Calu3 (cell line): ENCODE results near the gene ECT2. TPM values are rescaled to one million over a fixed set of nuclear protein-coding genes. Genes with fewer than 3 reads are reported as not detected.

Source experiments
- BruUV-seq: library from RNA; stranded (reverse); fragments of 400-500 nt; replicated peaks from 2 replicates; lab custom pipeline; 2021; lab: Mats Ljungman, UMichigan
- CTCF ChIA-PET: fragments of 300-600 bp; sonication (Branson Sonifier 250); formaldehyde crosslinking; loops from one replicate; lab custom pipeline; 2022; ENCODE audit warnings: antibody characterized with exemption; lab: Charles Lee
- DNase-seq: peaks from one replicate; pipeline ENCODE4 v3.0.0; 2022
- H3K27ac Mint-ChIP-seq: one replicate; pipeline ENCODE4 v1.8.0; 2022; ENCODE audit warnings: mixed read lengths; ENCODE audit not compliant: unreplicated experiment
- H3K27me3 Mint-ChIP-seq: one replicate; pipeline ENCODE4 v1.8.0; 2022; ENCODE audit warnings: mixed read lengths; ENCODE audit not compliant: unreplicated experiment
- H3K36me3 Mint-ChIP-seq: one replicate; pipeline ENCODE4 v1.8.0; 2022; ENCODE audit warnings: mild to moderate bottlenecking, moderate library complexity, mixed read lengths; ENCODE audit not compliant: insufficient read depth, unreplicated experiment
- H3K4me1 Mint-ChIP-seq: one replicate; pipeline ENCODE4 v1.8.0; 2022; ENCODE audit warnings: mild to moderate bottlenecking, low read depth, mixed read lengths; ENCODE audit not compliant: unreplicated experiment
- H3K4me3 Mint-ChIP-seq: one replicate; pipeline ENCODE4 v1.8.0; 2022; ENCODE audit warnings: mild to moderate bottlenecking, low read depth, moderate library complexity, mixed read lengths; ENCODE audit not compliant: unreplicated experiment
- H3K9me3 Mint-ChIP-seq: one replicate; pipeline ENCODE4 v1.8.0; 2022; ENCODE audit warnings: low read depth, mixed read lengths; ENCODE audit not compliant: unreplicated experiment
- CTCF ChIP-seq: fragments of 200-600 bp; IDR thresholded peaks from one replicate; pipeline ENCODE4 v1.8.0; 2022; ENCODE audit warnings: antibody characterized with exemption; ENCODE audit not compliant: unreplicated experiment
- intact Hi-C: fragments of 100-400 bp; cut with micrococcal nuclease; formaldehyde crosslinking; loops from one replicate; pipeline ENCODE4 v1.10.0; 2022; ENCODE audit not compliant: unreplicated experiment
- total RNA-seq: library from RNA; stranded (reverse); gene quantifications from 2 replicates; pipeline ENCODE4 v1.2.3, GENCODE V29; 2022

The ECT2 gene
- total RNA-seq, 1 experiment from 2014 or later = 201 TPM

DNA sequence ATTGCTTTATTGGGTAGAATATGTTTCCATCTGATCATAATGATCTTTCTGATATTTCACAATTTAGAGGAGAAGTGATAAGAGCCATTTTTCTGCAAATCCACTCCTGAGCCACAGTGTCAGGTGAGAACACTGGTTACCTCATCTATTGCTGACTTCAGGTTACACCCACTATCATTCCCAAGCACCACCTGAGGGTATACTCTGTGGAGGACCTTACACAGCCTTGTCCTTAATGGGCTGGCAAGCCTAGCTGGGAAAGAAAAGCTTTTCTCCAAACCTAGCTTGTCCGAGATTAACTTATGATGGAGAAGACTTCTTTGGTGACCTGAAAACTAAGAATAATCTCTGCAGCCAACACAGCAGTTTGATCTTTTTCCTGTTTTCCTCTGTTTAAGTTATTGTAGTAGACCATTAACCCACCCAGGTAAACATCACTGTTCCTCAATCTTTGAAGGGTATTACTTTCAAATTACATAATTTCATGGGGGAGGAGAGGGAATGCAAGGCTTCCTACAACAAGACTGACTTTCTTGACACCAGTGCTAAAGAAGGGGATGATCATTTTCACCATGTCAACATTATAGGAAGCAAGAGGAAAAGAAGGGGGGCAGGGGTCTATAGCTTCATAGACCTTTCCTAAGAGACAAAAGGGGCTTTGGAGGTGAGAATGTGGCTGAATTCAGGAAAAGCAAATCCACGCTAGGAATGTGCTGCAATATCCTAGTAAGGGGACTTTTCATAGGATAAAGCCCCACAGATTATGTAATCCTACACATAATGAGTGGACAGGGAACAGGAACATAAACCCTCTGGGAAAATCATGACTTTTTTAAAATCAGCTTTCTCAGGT is 41.4 kb upstream of the ECT2 start:
- intact Hi-C loops = loop anchor here (1.0 to 5.0 kb wide), 2 partner anchors 13 to 147 kb away; no protein-coding TSS in a partner anchor
- CTCF ChIA-PET = interaction anchor here (1.0 to 3.3 kb wide), 6 partner anchors 11 to 149 kb away, joined by 3 to 59 read pairs (median 5); partner anchors contain the start of gene ECT2
- peak overlapping the region; percentile 98 for H3K27ac Mint-ChIP-seq
- BruUV-seq = TSS peak; percentile 23
- H3K27me3 Mint-ChIP-seq = no peaks in the 10 kb centered on the region
- H3K4me3 Mint-ChIP-seq = peak overlapping the region; percentile 96
- H3K4me1 Mint-ChIP-seq = peaks cover 59% of the 10 kb centered on the region
- peaks cover 46% of the 10 kb centered on the region for H3K36me3 Mint-ChIP-seq
- peak; percentile 40 for DNase-seq
- no peaks in the 10 kb centered on the region for H3K9me3 Mint-ChIP-seq
- TF ChIP-seq CTCF = no peak

GRCh38 chr3:172709774-172710663 is 40.5 kb upstream of the ECT2 start:
- TF ChIP-seq CTCF = no peak
- no peaks in the 10 kb centered on the region for H3K27me3 Mint-ChIP-seq
- intact Hi-C loops = loop anchor here (1.0 to 5.0 kb wide), 3 partner anchors 14 to 148 kb away; no protein-coding TSS in a partner anchor
- peak overlapping the region; percentile 96 for H3K4me3 Mint-ChIP-seq
- peak overlapping the region; percentile 98 for H3K27ac Mint-ChIP-seq
- BruUV-seq = no TSS peak
- H3K36me3 Mint-ChIP-seq = peaks cover 46% of the 10 kb centered on the region
- no peaks in the 10 kb centered on the region for H3K9me3 Mint-ChIP-seq
- DNase-seq = peak; percentile 44
- peaks cover 50% of the 10 kb centered on the region for H3K4me1 Mint-ChIP-seq
- CTCF ChIA-PET = interaction anchor here (0.8 to 3.3 kb wide), 12 partner anchors 9 to 150 kb away, joined by 3 to 59 read pairs (median 4); partner anchors contain the start of gene ECT2

GRCh38 chr3:172710664-172711453 is 39.7 kb upstream of the ECT2 start, which contains the start of gene NCEH1:
TSS of gene NCEH1 (minus strand) at chr3:172711067. CDS start at chr3:172710984, 83 bp downstream.
- H3K36me3 Mint-ChIP-seq = peaks cover 46% of the 10 kb centered on the region
- H3K9me3 Mint-ChIP-seq = no peaks in the 10 kb centered on the region
- TF ChIP-seq CTCF = peak; percentile 97
- no peaks in the 10 kb centered on the region for H3K27me3 Mint-ChIP-seq
- peak within 1 kb of the TSS; percentile 96 for H3K4me3 Mint-ChIP-seq
- CTCF ChIA-PET = interaction anchor here (0.5 to 3.3 kb wide), 13 partner anchors 10 to 137 kb away, joined by 3 to 59 read pairs (median 4); partner anchors contain the start of gene ECT2
- DNase-seq = peak; percentile 97
- BruUV-seq = TSS peak; percentile 68
- intact Hi-C loops = loop anchor here (1.0 to 2.0 kb wide), 3 partner anchors 20 to 39 kb away; partner anchors contain the start of gene ECT2
- H3K4me1 Mint-ChIP-seq = peaks cover 44% of the 10 kb centered on the region
- peak within 1 kb of the TSS; percentile 98 for H3K27ac Mint-ChIP-seq
